H9 (cell line): ENCODE results near the gene LRIF1. TPM values are rescaled to one million over a fixed set of nuclear protein-coding genes. Genes with fewer than 3 reads are reported as not detected.

ENCODE experiments used
- DNase-seq: peaks from one replicate; pipeline ENCODE4 v3.0.0-alpha.2; 2017
- H2AFZ ChIP-seq: one replicate; pipeline ENCODE4 v1.6.1; 2013; ENCODE audit warnings: mild to moderate bottlenecking, low read length, control low read depth, moderate library complexity
- H2AK5ac ChIP-seq: 2 replicates; pipeline ENCODE4 v1.6.1; 2013; ENCODE audit warnings: low read length, control low read depth, mixed read lengths; ENCODE audit not compliant: insufficient read length
- H2BK120ac ChIP-seq: one replicate; pipeline ENCODE4 v1.6.1; 2013; ENCODE audit warnings: low read depth, mild to moderate bottlenecking, low read length, control low read depth, inconsistent platforms; ENCODE audit not compliant: poor library complexity, severe bottlenecking
- H2BK12ac ChIP-seq: 2 replicates; pipeline ENCODE4 v1.6.1; 2013; ENCODE audit warnings: low read length, control low read depth, mixed read lengths, low read depth; ENCODE audit not compliant: insufficient read length
- H2BK15ac ChIP-seq: 2 replicates; pipeline ENCODE4 v1.6.1; 2013; ENCODE audit warnings: low read depth, low read length, control low read depth
- H2BK20ac ChIP-seq: one replicate; pipeline ENCODE4 v1.6.1; 2013; ENCODE audit warnings: low read depth, mild to moderate bottlenecking, low read length, control low read depth, inconsistent platforms; ENCODE audit not compliant: poor library complexity, severe bottlenecking
- H2BK5ac ChIP-seq: 2 replicates; pipeline ENCODE4 v1.6.1; 2013; ENCODE audit warnings: low read length, control low read depth, mixed read lengths; ENCODE audit not compliant: insufficient read length
- H3K14ac ChIP-seq: 2 replicates; pipeline ENCODE4 v1.6.1; 2013; ENCODE audit warnings: low read length, control low read depth; ENCODE audit not compliant: insufficient read depth
- H3K18ac ChIP-seq: 2 replicates; pipeline ENCODE4 v1.6.1; 2013; ENCODE audit warnings: low read depth, mild to moderate bottlenecking, mixed read lengths, low read length, control low read depth; ENCODE audit not compliant: insufficient read length
- H3K23ac ChIP-seq: 2 replicates; pipeline ENCODE4 v1.6.1; 2013; ENCODE audit warnings: low read length, control low read depth, mixed read lengths, low read depth; ENCODE audit not compliant: insufficient read length
- H3K23me2 ChIP-seq: 2 replicates; pipeline ENCODE4 v1.6.1; 2013; ENCODE audit warnings: low read depth, mild to moderate bottlenecking, mixed read lengths, low read length, control low read depth; ENCODE audit not compliant: insufficient read length, poor library complexity, severe bottlenecking
- H3K27ac ChIP-seq: 2 replicates; pipeline ENCODE4 v1.5.1; 2013; ENCODE audit warnings: low read length, control low read depth, mixed read lengths, low read depth; ENCODE audit not compliant: insufficient read length
- H3K27me3 ChIP-seq: 2 replicates; pipeline ENCODE4 v1.6.1; 2013; ENCODE audit warnings: low read length, control low read depth, inconsistent platforms; ENCODE audit not compliant: insufficient read depth
- H3K4ac ChIP-seq: 2 replicates; pipeline ENCODE4 v1.6.1; 2013; ENCODE audit warnings: low read depth, mild to moderate bottlenecking, control low read depth, inconsistent platforms, low read length, moderate library complexity
- H3K4me1 ChIP-seq: 2 replicates; pipeline ENCODE4 v1.6.1; 2013; ENCODE audit warnings: low read length, control low read depth, inconsistent platforms; ENCODE audit not compliant: insufficient read depth
- H3K4me2 ChIP-seq: 2 replicates; pipeline ENCODE4 v1.6.1; 2013; ENCODE audit warnings: low read length, control low read depth, mixed read lengths; ENCODE audit not compliant: insufficient read length, insufficient read depth
- H3K56ac ChIP-seq: 2 replicates; pipeline ENCODE4 v1.6.1; 2013; ENCODE audit warnings: low read depth, mild to moderate bottlenecking, mixed read lengths, low read length, control low read depth; ENCODE audit not compliant: insufficient read length
- H3K79me1 ChIP-seq: 2 replicates; pipeline ENCODE4 v1.6.1; 2013; ENCODE audit warnings: low read depth, mild to moderate bottlenecking, moderate library complexity, low read length, control low read depth, inconsistent platforms; ENCODE audit not compliant: insufficient read depth, poor library complexity, severe bottlenecking
- H3K79me2 ChIP-seq: 2 replicates; pipeline ENCODE4 v1.6.1; 2013; ENCODE audit warnings: low read length, control low read depth, inconsistent platforms; ENCODE audit not compliant: insufficient read depth
- H3K9ac ChIP-seq: 2 replicates; pipeline ENCODE4 v1.6.1; 2013; ENCODE audit warnings: low read length, control low read depth, mixed read lengths; ENCODE audit not compliant: insufficient read length; ENCODE audit errors: extremely low read depth
- H3K9me3 ChIP-seq: one replicate; pipeline ENCODE4 v1.6.1; 2013; ENCODE audit warnings: low read depth, low read length, inconsistent platforms; ENCODE audit not compliant: control insufficient read depth
- H3T11ph ChIP-seq: one replicate; pipeline ENCODE4 v1.6.1; 2013; ENCODE audit warnings: mild to moderate bottlenecking, low read length, control low read depth, inconsistent platforms
- H4K20me1 ChIP-seq: one replicate; pipeline ENCODE4 v1.6.1; 2013; ENCODE audit not compliant: control insufficient read depth, insufficient read length, insufficient read depth
- H4K5ac ChIP-seq: 2 replicates; pipeline ENCODE4 v1.6.1; 2013; ENCODE audit warnings: low read depth, mild to moderate bottlenecking, mixed read lengths, low read length, control low read depth; ENCODE audit not compliant: insufficient read length
- H4K8ac ChIP-seq: replicated peaks from 2 replicates; pipeline ENCODE4 v1.6.1; 2013; ENCODE audit warnings: low read length, control low read depth, mixed read lengths, low read depth; ENCODE audit not compliant: insufficient read length
- H4K91ac ChIP-seq: 2 replicates; pipeline ENCODE4 v1.6.1; 2013; ENCODE audit warnings: low read depth, mild to moderate bottlenecking, moderate library complexity, mixed read lengths, low read length, control low read depth; ENCODE audit not compliant: insufficient read length
- H3K27ac Mint-ChIP-seq, 3 experiments: 2 replicates in 2 of 3; 3 replicates in 1 of 3; pipeline ENCODE4 v1.8.0; 2020 to 2021; ENCODE audit warnings: mixed read lengths in 3 of 3, mild to moderate bottlenecking in 1 of 3, moderate library complexity in 1 of 3
- H3K27me3 Mint-ChIP-seq: 2 replicates; pipeline ENCODE4 v1.8.0; 2021; ENCODE audit warnings: low read depth, mild to moderate bottlenecking, moderate library complexity, mixed read lengths
- H3K36me3 Mint-ChIP-seq, 3 experiments: 2 replicates in 2 of 3; 3 replicates in 1 of 3; pipeline ENCODE4 v1.8.0; 2020 to 2021; ENCODE audit warnings: low read depth in 3 of 3, mixed read lengths in 3 of 3; ENCODE audit not compliant: insufficient read depth in 1 of 3
- H3K4me1 Mint-ChIP-seq, 2 experiments: 2 replicates each; pipeline ENCODE4 v1.8.0; 2020; ENCODE audit warnings: mixed read lengths in 2 of 2
- H3K4me3 Mint-ChIP-seq, 2 experiments: 2 replicates in 1 of 2; 3 replicates in 1 of 2; pipeline ENCODE4 v1.8.0; 2020 to 2021; ENCODE audit warnings: mild to moderate bottlenecking in 2 of 2, mixed read lengths in 2 of 2, moderate library complexity in 1 of 2
- H3K9me3 Mint-ChIP-seq, 2 experiments: 2 replicates in 1 of 2; 3 replicates in 1 of 2; pipeline ENCODE4 v1.8.0; 2020; ENCODE audit warnings: mild to moderate bottlenecking in 2 of 2, mixed read lengths in 2 of 2, moderate library complexity in 1 of 2
- WGBS: extraction: QIAGEN DNeasy Blood & Tissue Kit; methylation state at CpG from one replicate; pipeline ENCODE4 v1.1.7; 2013; ENCODE audit warnings: missing lambda C conversion rate, low lambda C conversion rate, mixed read lengths; ENCODE audit not compliant: insufficient read length; ENCODE audit errors: extremely low coverage; 5-methylcytosine and 5-hydroxymethylcytosine counted together
- total RNA-seq: library from RNA; stranded (reverse); gene quantifications from 2 replicates; pipeline ENCODE4 v1.2.1, GENCODE V29; 2021
- TF ChIP-seq, protein P1 (sequence below): fragments of 200-600 bp; sonication (generic); conservative IDR thresholded peaks from 3 replicates; pipeline ENCODE4 v1.8.0; 2021; ENCODE audit warnings: antibody characterized with exemption, mild to moderate bottlenecking

LRIF1 gene
- total RNA-seq, 1 experiment from 2014 or later: 13.6 TPM

DNA sequence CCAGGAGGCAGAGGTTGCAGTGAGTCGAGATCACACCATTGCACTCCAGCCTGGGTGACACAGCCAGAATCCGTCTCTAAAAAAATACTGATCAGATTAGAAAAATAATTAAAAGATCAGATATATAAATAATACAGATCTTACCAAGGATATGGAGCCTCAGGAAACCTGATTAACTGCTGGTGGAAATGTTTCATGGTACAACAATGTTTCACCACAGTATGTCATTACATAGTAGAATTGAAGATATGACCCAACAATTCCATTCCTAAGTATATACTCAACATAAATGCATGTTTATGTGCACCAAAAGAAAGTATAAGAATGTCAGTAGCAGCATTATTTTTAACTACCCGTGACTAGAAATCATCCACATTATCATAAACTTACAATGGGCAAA, 49.0 kb downstream of the LRIF1 start:
- H4K8ac ChIP-seq: no peak overlapping the region
- H2AFZ ChIP-seq: no peak overlapping the region
- H3K14ac ChIP-seq: no peak overlapping the region
- H4K91ac ChIP-seq: no peak overlapping the region
- no peaks in the 10 kb centered on the region for H3K9me3 ChIP-seq
- no peak overlapping the region for H3K9ac ChIP-seq
- H3K36me3 Mint-ChIP-seq: peaks cover 0 to 2% (median 0%) of the 10 kb centered on the region in 3 experiments; a peak in 2 of 7 replicates
- H3K23ac ChIP-seq: no peak overlapping the region
- no peak overlapping the region for H2BK120ac ChIP-seq
- H2BK5ac ChIP-seq: no peak overlapping the region
- H4K5ac ChIP-seq: no peak overlapping the region
- H3K79me1 ChIP-seq: no peaks in the 10 kb centered on the region
- H3K4me3 Mint-ChIP-seq: no peak overlapping the region
- H3K27me3 ChIP-seq: no peaks in the 10 kb centered on the region
- H4K20me1 ChIP-seq: no peaks in the 10 kb centered on the region
- no peak overlapping the region for H3K18ac ChIP-seq
- H2AK5ac ChIP-seq: no peak overlapping the region
- no CpG with 5 or more reads among the region's 3 CpGs for WGBS
- H3K4me2 ChIP-seq: no peak overlapping the region
- H2BK12ac ChIP-seq: no peak overlapping the region
- H3K23me2 ChIP-seq: no peaks in the 10 kb centered on the region
- H3K56ac ChIP-seq: no peak overlapping the region
- no peak overlapping the region for H2BK20ac ChIP-seq
- peaks cover 6 to 7% of the 10 kb centered on the region in 2 experiments for H3K4me1 Mint-ChIP-seq
- no peaks in the 10 kb centered on the region for H3K79me2 ChIP-seq
- no peaks in the 10 kb centered on the region for H3K4me1 ChIP-seq
- no peak for DNase-seq
- TF ChIP-seq, protein P1, sequence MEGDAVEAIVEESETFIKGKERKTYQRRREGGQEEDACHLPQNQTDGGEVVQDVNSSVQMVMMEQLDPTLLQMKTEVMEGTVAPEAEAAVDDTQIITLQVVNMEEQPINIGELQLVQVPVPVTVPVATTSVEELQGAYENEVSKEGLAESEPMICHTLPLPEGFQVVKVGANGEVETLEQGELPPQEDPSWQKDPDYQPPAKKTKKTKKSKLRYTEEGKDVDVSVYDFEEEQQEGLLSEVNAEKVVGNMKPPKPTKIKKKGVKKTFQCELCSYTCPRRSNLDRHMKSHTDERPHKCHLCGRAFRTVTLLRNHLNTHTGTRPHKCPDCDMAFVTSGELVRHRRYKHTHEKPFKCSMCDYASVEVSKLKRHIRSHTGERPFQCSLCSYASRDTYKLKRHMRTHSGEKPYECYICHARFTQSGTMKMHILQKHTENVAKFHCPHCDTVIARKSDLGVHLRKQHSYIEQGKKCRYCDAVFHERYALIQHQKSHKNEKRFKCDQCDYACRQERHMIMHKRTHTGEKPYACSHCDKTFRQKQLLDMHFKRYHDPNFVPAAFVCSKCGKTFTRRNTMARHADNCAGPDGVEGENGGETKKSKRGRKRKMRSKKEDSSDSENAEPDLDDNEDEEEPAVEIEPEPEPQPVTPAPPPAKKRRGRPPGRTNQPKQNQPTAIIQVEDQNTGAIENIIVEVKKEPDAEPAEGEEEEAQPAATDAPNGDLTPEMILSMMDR: no peak
- no peak overlapping the region for H2BK15ac ChIP-seq
- H3T11ph ChIP-seq: no peak overlapping the region
- H3K9me3 Mint-ChIP-seq: peaks cover 14 to 43% of the 10 kb centered on the region in 2 experiments
- H3K27ac ChIP-seq: no peak overlapping the region
- no peak overlapping the region for H3K27ac Mint-ChIP-seq
- H3K4ac ChIP-seq: no peak overlapping the region
- H3K27me3 Mint-ChIP-seq: peaks cover 5% of the 10 kb centered on the region; the same call in 1 of the 2 replicates
